Stimulated activated CD4-positive, alpha-beta T cell treated with anti-CD3 and anti-CD28 coated beads, TNF-alpha, amount 100 ng/mL, for 4 hours (primary cell): ENCODE measurements around the gene PPP2R1A.

Experiments used
- DNase-seq, 3 experiments: peaks; one replicate each; pipeline ENCODE4 v3.0.0-alpha.2; 2020; ENCODE audit warnings: low read depth in 3 of 3

Gene PPP2R1A

GRCh38 chr19:52189735-52190486, at the start of gene PPP2R1A:
PPP2R1A (plus strand) TSS chr19:52190052; CDS start chr19:52190097, 45 bp downstream.
- DNase-seq = peak; percentile 95 to 98 (median 97)

DNA sequence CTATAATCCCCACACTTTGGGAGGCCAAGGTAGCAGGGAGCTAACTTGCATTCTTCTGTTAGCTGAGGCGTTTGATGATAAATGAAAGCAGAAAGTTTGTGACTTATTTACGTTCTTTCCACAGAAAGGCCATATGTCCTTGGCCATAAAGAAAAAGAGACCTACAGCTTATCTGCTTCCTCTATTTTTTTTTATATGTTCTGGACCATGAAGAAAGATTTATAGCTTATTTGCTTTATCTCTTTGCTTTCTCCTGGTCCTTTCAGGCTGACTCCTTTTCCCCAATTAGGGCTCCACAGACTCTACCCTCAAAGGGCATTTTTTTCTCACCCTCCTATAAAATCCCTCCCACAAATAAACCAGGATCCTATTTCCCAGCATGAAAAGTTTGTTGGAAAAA, 48.6 kb upstream of the PPP2R1A start:
- no peak for DNase-seq

DNA sequence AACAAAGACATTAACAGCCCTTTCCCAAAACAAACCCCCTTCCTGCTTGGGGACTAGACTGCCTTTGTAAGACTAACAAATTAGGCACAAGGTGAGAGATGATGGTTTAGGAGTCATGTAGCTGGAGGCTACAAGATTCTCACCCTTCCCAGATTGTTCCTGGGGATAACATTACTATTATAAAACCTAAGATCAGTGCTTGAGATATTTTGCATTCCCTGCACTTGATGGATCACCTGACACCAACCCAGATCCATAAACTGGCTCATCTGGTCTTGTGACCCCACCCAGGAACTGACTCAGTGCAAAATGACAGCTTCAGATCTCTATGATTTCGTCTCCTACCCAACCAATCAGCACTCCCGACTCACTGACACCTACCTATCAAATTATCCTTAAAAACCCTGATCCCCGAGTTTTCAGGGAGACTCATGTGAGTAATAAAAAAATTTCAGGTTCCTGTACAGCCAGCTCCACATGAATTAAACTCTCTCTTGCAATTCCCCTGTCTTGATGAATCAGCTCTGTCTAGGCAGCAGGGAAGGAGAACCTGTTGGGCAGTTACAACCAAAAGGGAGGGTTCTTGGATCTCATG, 47.8 kb upstream of the PPP2R1A start:
- DNase-seq = no peak

GRCh38 chr19:52148256-52148655, 41.6 kb upstream of the PPP2R1A start:
- no peak for DNase-seq

GRCh38 chr19:52155596-52156359, 34.1 kb upstream of the PPP2R1A start:
- no peak for DNase-seq

- DNase-seq = no peak
These were observed 19.5 kb upstream of the PPP2R1A start for GRCh38 chr19:52170304-52170703.

DNA sequence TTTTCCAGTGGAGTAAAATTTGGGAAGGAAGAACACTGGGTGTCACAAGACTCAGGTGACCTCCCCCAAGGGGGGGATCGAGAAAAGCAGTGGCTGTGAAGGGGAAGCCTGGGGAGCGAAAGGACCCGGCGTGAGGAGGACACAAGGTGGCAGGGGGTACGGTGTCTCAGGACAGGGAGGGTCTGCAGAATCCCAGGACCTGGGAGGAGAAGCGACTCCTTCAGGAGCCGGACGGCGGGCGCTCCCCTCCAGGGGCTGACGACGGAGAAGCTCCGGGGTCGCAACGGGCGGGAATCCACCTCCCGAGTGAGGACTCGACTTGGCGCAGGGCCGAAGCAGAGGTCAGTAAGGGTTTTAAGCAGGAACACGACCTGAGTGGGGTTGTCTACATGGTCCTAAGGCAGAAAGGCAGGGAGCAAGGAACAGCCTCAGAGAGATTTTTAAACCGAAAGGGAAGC, 19.0 kb upstream of the PPP2R1A start:
- no peak for DNase-seq

DNA sequence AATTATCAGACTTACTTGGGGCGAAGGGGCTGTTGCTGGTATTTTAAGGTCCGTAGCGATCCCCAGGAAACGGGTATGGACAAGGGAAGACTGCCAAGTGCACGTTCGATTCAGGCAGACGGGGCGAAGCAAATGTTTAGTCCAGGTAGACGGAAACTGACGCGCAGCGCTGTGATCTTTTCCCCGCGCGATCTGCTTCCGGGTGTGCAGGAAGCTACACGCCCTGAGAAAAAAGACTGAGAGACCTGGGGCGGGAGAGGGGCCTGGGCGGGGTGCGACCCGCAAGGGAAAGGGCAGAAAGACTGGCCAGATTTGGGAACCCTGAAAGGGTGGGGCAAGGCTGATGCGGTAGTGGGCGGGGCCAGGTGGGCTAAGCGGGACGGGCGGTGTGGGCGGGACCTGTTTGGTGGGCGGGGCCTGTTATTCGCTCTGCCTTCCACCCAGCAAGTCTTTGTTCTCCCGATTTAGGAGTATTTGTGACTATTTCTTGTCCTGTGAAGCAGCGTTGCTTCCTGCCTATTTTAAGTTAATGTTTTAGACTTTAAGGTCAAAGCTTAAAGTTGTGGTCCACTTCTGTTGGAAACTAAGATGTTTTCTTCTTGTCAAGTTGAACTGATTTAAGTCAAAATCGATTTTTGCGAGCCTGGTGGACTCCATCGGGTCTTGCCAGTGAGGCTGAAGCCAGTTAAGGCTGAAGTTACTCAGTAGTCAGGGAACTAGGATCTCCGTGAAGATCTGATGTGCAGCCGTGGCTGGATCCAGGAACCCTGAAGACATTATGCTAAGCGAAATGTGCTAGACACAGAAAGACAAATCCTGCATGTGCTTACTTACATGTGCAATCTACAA, 18.3 kb upstream of the PPP2R1A start, which contains the start of gene ZNF836:
Gene ZNF836 (minus strand): TSS at position 301 of the 849 bp plus-strand sequence. CDS start 3,549 bp downstream, outside the sequence.
- DNase-seq = peak; percentile 79 to 83 (median 82)

DNA sequence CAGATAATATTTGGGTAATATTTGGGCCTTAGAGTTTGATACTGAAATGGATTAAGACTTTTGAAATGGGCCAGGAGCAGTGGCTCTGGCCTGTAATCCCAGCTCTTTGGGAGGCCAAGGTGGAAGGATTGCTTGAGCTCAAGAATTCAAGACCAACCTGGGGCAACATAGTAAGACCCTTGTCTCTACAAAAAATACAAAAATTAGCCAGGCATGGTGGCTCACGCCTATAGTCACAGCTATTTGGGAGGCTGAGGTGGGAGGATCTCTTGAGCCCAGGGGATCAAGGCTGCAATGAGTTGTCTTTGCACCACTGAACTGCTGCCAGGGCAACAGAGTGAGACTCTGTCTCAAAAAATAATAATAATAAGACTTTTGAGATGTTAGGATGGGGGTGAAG, 17.5 kb upstream of the PPP2R1A start:
- no peak for DNase-seq

GRCh38 chr19:52176574-52176973, 13.3 kb upstream of the PPP2R1A start:
- no peak for DNase-seq

DNA sequence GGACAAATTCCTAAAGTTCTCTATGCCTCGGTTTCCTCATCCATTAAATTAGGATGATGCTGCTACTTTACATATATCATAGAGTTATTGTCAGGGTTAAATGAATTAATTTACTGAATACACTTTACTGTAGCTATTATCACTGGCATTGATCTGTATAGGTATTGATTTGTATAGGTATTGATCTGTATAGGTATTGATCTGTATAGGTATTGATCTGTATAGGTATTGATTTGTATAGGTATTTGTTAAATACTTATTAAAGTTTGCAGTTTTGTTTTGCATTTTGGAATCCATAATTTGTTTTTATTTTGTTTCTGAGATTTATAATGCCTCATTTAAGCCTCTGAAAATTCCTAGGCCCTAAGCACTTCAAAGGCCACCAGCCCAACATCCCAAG, 2.4 kb upstream of the PPP2R1A start:
- no peak for DNase-seq

- peak in 1 of 3 experiments; percentile 87 for DNase-seq
These were observed 774 bp upstream of the PPP2R1A start for GRCh38 chr19:52188822-52189734.

DNA sequence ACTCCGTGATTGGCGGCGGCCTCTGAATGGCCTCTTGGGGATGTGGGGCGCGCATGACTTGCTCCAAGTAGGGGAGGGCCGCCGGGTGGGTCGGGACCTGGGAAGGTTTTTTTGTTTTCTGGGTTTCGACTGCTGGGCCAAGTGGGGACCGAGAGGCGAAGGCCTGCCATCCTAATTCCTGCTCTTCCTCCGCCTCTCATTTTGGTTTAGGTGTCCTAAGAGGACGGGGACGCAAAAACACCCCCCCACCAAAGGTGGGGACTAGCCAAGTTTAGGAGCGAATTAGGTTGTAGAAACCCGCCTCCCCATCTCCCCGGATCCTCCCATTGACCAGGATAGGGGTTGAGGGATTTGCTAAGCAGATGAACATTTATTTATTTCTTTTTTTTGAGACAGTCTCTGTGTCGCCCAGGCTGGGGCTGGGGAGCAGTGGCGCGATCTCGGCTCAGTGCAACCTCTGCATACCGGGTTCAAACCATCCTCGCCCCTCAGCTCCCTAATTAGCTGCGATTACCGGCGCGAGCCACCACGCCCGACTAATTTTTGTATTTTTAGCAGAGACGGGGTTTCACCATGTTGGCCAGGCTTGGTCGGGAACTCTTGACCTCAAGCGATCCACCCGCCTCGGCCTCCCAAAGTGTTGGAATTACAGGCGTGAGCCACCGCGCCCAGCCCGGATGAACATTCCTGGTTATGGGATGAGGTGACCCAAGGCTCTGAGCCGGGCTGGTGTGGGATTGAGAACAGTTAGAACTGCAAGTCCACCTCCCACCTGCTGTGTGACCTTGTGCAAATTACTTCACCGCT, 838 bp downstream of the PPP2R1A start:
- DNase-seq = no peak

DNA sequence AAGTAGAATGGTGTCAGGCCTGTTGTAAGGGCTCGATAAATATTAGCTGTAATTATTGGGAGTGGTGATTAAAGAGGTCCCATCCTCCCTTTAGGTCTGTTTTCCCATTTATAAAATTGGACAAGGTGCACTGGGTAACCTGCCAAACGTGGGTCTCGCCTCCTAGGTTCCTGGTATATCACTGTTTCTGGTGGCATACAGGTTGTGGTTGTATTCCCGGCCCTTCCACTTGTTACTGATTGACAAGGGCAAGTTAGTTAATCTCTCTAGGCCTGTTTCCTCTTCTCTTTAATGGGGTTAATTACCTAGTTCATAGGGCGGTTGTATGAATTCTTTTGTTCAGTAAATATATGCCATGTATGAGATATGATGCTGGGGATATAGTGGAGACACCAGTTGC, 1.5 kb downstream of the PPP2R1A start:
- no peak for DNase-seq

DNA sequence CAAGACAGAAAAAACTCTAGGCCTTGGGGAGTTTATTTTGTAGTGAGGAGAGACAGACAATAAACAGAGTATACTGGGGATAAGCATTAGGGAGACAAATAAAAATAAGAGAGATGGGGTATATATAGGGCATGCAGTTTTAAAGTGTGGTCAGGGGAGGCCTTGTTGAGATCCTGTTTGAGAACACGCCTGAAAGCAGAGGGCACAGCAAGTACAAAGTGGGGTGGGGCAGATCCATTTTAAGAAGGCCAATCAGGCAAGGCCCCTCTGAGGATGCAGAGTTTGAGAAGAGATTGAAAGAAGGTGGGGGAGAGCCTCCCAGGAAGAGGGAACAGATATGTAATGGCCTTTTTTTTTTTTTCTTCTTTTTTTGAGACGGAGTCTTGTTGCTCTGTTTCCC, 2.1 kb downstream of the PPP2R1A start:
- no peak for DNase-seq

GRCh38 chr19:52196256-52196967, 6.6 kb downstream of the PPP2R1A start:
- DNase-seq = no peak

DNA sequence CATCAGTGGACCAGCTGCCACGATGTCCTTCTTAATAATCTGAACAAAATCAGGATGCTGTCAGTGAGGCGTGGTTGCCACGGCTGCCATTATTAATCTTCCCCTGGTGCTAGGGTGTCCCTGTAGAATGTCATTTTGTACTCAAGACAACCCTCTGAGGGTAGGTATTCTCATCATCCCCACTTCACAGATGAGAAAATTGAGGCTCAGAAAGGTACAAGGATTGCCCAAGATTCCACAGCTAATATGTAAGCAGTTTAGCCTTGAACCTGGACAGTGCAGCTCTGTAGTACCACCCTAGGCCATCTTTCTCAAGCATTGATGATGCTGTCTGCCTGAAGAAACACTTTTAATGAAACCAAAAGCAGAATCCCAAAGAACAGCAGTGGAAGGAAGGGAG, 8.1 kb downstream of the PPP2R1A start:
- no peak for DNase-seq

DNA sequence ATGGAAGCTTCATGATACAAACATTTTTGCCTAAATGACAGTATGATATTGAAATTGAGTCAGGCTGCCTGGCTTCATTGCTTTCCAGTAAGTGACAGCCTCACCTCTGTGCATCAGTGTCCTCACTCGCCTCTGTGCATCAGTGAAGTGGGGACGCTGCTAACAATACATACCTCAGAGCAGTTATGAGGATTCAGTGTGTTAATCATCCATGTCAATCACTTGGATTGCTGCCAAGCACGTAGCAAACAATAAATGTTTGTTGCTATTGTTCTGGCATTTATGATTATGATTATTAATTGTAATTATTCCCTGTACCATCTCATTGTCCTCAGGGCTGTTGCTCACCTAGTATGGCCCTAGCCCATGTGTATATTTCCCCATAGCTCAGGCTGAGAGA, 8.8 kb downstream of the PPP2R1A start:
- no peak for DNase-seq

- DNase-seq = no peak
These were observed 10.2 kb downstream of the PPP2R1A start for GRCh38 chr19:52200044-52200443.
